Pancreas (tissue), 10 donors: ENCODE measurements around the gene GDF11. TPM values are rescaled to one million over a fixed set of nuclear protein-coding genes. Genes with fewer than 3 reads are reported as not detected.

Experiments
- ATAC-seq, 4 donors: fragments of 200-7000 bp; cut with Tn5 transposase; one replicate each; pipeline versions ENCODE4 v1.8.0 to v1.9.1; 2020; ENCODE audit warnings: mild to moderate bottlenecking in 4 of 4, moderate library complexity in 4 of 4
- DNase-seq, 6 donors: peaks; one replicate each; pipeline ENCODE4 v3.0.0-alpha.2; 2020
- FAIRE-seq: peaks from 2 replicates; lab custom pipeline; 2012; peaks lifted over from hg19 to GRCh38; lab: Jason Lieb, UNC
- H3K27ac ChIP-seq, 4 donors: fragments of 200-600 bp; sonication (generic); 1 replicate in 3 of 4; 2 replicates in 1 of 4; pipeline versions ENCODE4 v1.5.0 to v1.8.0; 2020
- H3K27me3 ChIP-seq, 4 donors: fragments of 200-600 bp; one replicate each; pipeline ENCODE4 v1.8.0; 2021
- H3K36me3 ChIP-seq, 3 donors: fragments of 200-600 bp; sonication (generic) in 1 of 3; one replicate each; pipeline versions ENCODE4 v1.5.0 to v1.8.0; 2020 to 2021
- H3K4me1 ChIP-seq, 3 donors: fragments of 200-600 bp; one replicate each; pipeline ENCODE4 v1.8.0; 2021
- H3K4me3 ChIP-seq, 4 donors: fragments of 200-600 bp; sonication (generic) in 2 of 4; one replicate each; pipeline versions ENCODE4 v1.5.0 to v1.8.0; 2020 to 2021
- H3K9me3 ChIP-seq, 4 donors: fragments of 200-600 bp; one replicate each; pipeline ENCODE4 v1.8.0; 2021
- CTCF ChIP-seq, 4 donors: fragments of 200-600 bp; sonication (generic) in 3 of 4; IDR thresholded peaks; one replicate each; pipeline versions ENCODE4 v1.5.0 to v1.8.0; 2021; ENCODE audit warnings: antibody characterized with exemption in 4 of 4
- WGBS, 2 donors: extraction: QIAGEN DNeasy Blood & Tissue Kit; methylation state at CpG; one replicate each; pipeline ENCODE4 v1.1.7; 2013; 5-methylcytosine and 5-hydroxymethylcytosine counted together
- intact Hi-C, 3 donors: fragments of 100-400 bp; cut with DNase I; formaldehyde crosslinking; loops; one replicate each; pipeline versions ENCODE4 v1.11.1 to v1.14.2; 2022
- polyA plus RNA-seq, 2 donors: library from polyadenylated mRNA; stranded (reverse); fragments of 200-250 nt; gene quantifications; one replicate each; pipeline ENCODE4 v1.2.3, GENCODE V29; 2013
- total RNA-seq, 6 donors: library from RNA; stranded (reverse); fragmentation: NEBNext Ultra II Directional in 4 of 6; extraction: Animal tissue kit (Norgen Biotek cat#: 25700) in 4 of 6; gene quantifications; one replicate each; pipeline versions ENCODE4 v1.2.1 to v1.2.4, GENCODE V29; 2021 to 2023
- donor health status: healthy with polysubstance abuse.
- donor health status: DM: no; HTN: no; CAD: no; lungs with moderate emphysema.
- donor health status: DM: no; HTN: no; CAD: no.
- donor health status: control.
- donor health status: control.
- donor health status: Bipolar disorder and iron deficiency.
- donor health status: DM: yes; HTN: yes; CAD: no.
- donor health status: DM: no; HTN: no; CAD: no.
- donor health status: DM: no; HTN: no; CAD: no.
- donor health status: DM: yes; HTN: yes; CAD: no.

Gene GDF11
- total and polyA plus RNA-seq, 8 donors, result 0.91 to 3.5 (median 1.3) TPM

GRCh38 chr12:55777856-55778255 is 34.9 kb downstream of the GDF11 start:
- WGBS, 2 donors, result 95% methylated on average over 3 of the region's 3 CpGs
- Histone ChIP-seq H3K9me3 (no peaks in the 10 kb centered on the region), H3K4me1 (no peaks in the 10 kb centered on the region), H3K27ac (no peak overlapping the region), H3K36me3 (peaks cover 0 to 12% (median 0%) of the 10 kb centered on the region in 3 donors), H3K4me3 (no peak overlapping the region), H3K27me3 (no peaks in the 10 kb centered on the region)
- TF ChIP-seq CTCF (IDR thresholded peaks at IDR 0.05), result no peak
- FAIRE-seq (no peak), ATAC-seq (no peak), DNase-seq (no peak)
- intact Hi-C loops, result no loop called here

GRCh38 chr12:55780685-55781084 is 37.8 kb downstream of the GDF11 start:
- DNase-seq, result no peak
- H3K9me3 ChIP-seq, result no peaks in the 10 kb centered on the region
- no peak for FAIRE-seq
- H3K27ac ChIP-seq, result no peak overlapping the region
- no peak overlapping the region for H3K4me3 ChIP-seq
- intact Hi-C loops, result no loop called here
- no peaks in the 10 kb centered on the region for H3K27me3 ChIP-seq
- ATAC-seq, result no peak
- no peak for TF ChIP-seq CTCF (IDR thresholded peaks at IDR 0.05)
- H3K4me1 ChIP-seq, result no peaks in the 10 kb centered on the region
- WGBS, 2 donors, result 81 to 89% methylated on average over 2 of the region's 2 CpGs
- H3K36me3 ChIP-seq, result peaks cover 0 to 28% (median 3%) of the 10 kb centered on the region in 3 donors

- no peak for FAIRE-seq
- Histone ChIP-seq H3K36me3 (peaks cover 0 to 52% (median 22%) of the 10 kb centered on the region in 3 donors), H3K9me3 (no peaks in the 10 kb centered on the region), H3K4me1 (no peaks in the 10 kb centered on the region), H3K27ac (no peak overlapping the region), H3K4me3 (no peak overlapping the region), H3K27me3 (no peaks in the 10 kb centered on the region)
- intact Hi-C loops, result no loop called here
- TF ChIP-seq CTCF (IDR thresholded peaks at IDR 0.05), result no peak
- WGBS, 2 donors, result 89 to 90% methylated on average over 7 of the region's 7 CpGs
- ATAC-seq, result no peak
- DNase-seq, result no peak
Observed at GRCh38 chr12:55788546-55788945, 45.6 kb downstream of the GDF11 start.

GRCh38 chr12:55789171-55789570 is 46.2 kb downstream of the GDF11 start:
- no peak overlapping the region for H3K27ac ChIP-seq
- no peaks in the 10 kb centered on the region for H3K4me1 ChIP-seq
- intact Hi-C loops, result no loop called here
- H3K4me3 ChIP-seq, result no peak overlapping the region
- FAIRE-seq (no peak), ATAC-seq (no peak), DNase-seq (no peak)
- no peak for TF ChIP-seq CTCF (IDR thresholded peaks at IDR 0.05)
- H3K9me3 ChIP-seq, result no peaks in the 10 kb centered on the region
- WGBS, 2 donors, result 79 to 81% methylated on average over 2 of the region's 2 CpGs
- H3K36me3 ChIP-seq, result peaks cover 0 to 52% (median 19%) of the 10 kb centered on the region in 3 donors
- H3K27me3 ChIP-seq, result no peaks in the 10 kb centered on the region

GRCh38 chr12:55789893-55790292 is 47.0 kb downstream of the GDF11 start:
- Histone ChIP-seq H3K27me3 (no peaks in the 10 kb centered on the region), H3K4me3 (no peak overlapping the region), H3K4me1 (no peaks in the 10 kb centered on the region), H3K36me3 (peaks cover 0 to 54% (median 19%) of the 10 kb centered on the region in 3 donors), H3K9me3 (no peaks in the 10 kb centered on the region), H3K27ac (no peak overlapping the region)
- TF ChIP-seq CTCF (IDR thresholded peaks at IDR 0.05), result no peak
- no peak for FAIRE-seq
- intact Hi-C loops, result no loop called here
- ATAC-seq, result no peak
- WGBS, 2 donors, result 93 to 95% methylated on average over 3 to 4 of the region's 4 CpGs
- no peak for DNase-seq
